Uterus (tissue), 4 donors: Measurements from ENCODE around the gene ODAM. TPM values are rescaled to one million over a fixed set of nuclear protein-coding genes. Genes with fewer than 3 reads are reported as not detected.
"Not testable (repeated sequence)": the region's sequence is repeated elsewhere in the genome, so short reads cannot be mapped to it uniquely, and the experiment has no call there.

Experiments
- DNase-seq, 2 donors: peaks; one replicate each; pipeline ENCODE4 v3.0.0-alpha.2; 2019 to 2020
- H3K27ac ChIP-seq, 2 donors: fragments of 200-600 bp; sonication (generic); 1 replicate in 1 of 2; 2 replicates in 1 of 2; pipeline ENCODE4 v1.5.1; 2016 to 2018
- H3K27me3 ChIP-seq, 2 donors: fragments of 200-600 bp; sonication (generic); one replicate each; pipeline ENCODE4 v1.5.1; 2018 to 2019; ENCODE audit warnings: control low read depth in 1 of 2
- H3K36me3 ChIP-seq, 2 donors: fragments of 200-600 bp; sonication (generic); one replicate each; pipeline ENCODE4 v1.5.1; 2019; ENCODE audit warnings: control low read depth in 1 of 2
- H3K4me1 ChIP-seq, 2 donors: fragments of 200-600 bp; sonication (generic); one replicate each; pipeline ENCODE4 v1.5.1; 2018 to 2019; ENCODE audit warnings: control low read depth in 1 of 2
- H3K4me3 ChIP-seq, 2 donors: fragments of 200-600 bp; sonication (generic); 1 replicate in 1 of 2; 2 replicates in 1 of 2; pipeline ENCODE4 v1.5.1; 2018 to 2019; ENCODE audit warnings: mild to moderate bottlenecking in 1 of 2
- H3K9me3 ChIP-seq, 2 donors: fragments of 200-600 bp; sonication (generic); one replicate each; pipeline ENCODE4 v1.5.1; 2019; ENCODE audit warnings: control low read depth in 1 of 2
- POLR2A ChIP-seq, 2 donors: fragments of 450-650 bp; IDR thresholded peaks; one replicate each; pipeline ENCODE4 v1.6.1; 2016; ENCODE audit warnings: antibody characterized with exemption in 2 of 2, mild to moderate bottlenecking in 1 of 2, moderate library complexity in 1 of 2
- intact Hi-C: fragments of 100-400 bp; cut with DNase I; formaldehyde crosslinking; loops from one replicate; pipeline ENCODE4 v1.15.1; 2023; ENCODE audit warnings: low total_unique reads
- total RNA-seq, 4 donors: library from RNA; depleted of rRNA in 3 of 4; stranded (reverse); fragments of >200 nt in 3 of 4; gene quantifications; one replicate each; pipeline versions ENCODE4 v1.1.0 to v1.2.4, GENCODE V29; 2014 to 2023
- TF ChIP-seq, protein P1 (sequence below), 4 experiments: fragments of 200-600 bp in 2 of 4; fragments of 450-650 bp in 2 of 4; sonication (generic) in 2 of 4; IDR thresholded peaks; one replicate each; pipeline ENCODE4 v1.5.1; 2016 to 2019; ENCODE audit warnings: antibody characterized with exemption in 4 of 4, mild to moderate bottlenecking in 2 of 4, moderate library complexity in 1 of 4
- donor health status: DM: yes; HTN: yes; CAD: no.

The ODAM gene
- total RNA-seq, 4 donors from 2014 or later, result 0.35 TPM; not detected in 3

DNA sequence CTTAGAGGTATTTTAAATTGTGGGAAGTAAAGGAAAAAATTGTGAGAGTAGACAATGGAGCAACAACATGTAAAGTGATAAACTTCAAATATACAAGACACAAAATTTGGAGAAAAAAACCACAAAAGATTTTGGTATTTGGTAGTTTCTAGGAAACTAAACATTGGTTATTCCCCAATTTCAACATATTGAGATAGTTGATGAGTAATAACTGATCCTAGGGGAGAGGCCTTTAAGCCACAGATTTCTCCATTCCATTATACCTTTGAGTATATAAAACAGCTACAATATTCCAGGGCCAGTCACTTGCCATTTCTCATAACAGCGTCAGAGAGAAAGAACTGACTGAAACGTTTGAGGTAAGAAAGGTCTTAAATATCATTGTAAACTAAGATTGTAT is 30.3 kb downstream of the ODAM start, which contains the start of gene FDCSP:
FDCSP (plus strand) TSS at position 301 of the 400 bp plus-strand sequence. CDS start 5,071 bp downstream, outside the sequence.
- Histone ChIP-seq H3K9me3 (no peaks in the 10 kb centered on the region), H3K4me3 (no peak within 1 kb of the TSS), H3K36me3 (no peaks in the 10 kb centered on the region), H3K4me1 (no peaks in the 10 kb centered on the region), H3K27ac (no peak within 1 kb of the TSS), H3K27me3 (no peaks in the 10 kb centered on the region)
- intact Hi-C loops, result no loop called here
- DNase-seq, result no peak
- no peak for TF ChIP-seq POLR2A (IDR thresholded peaks at IDR 0.05)
- TF ChIP-seq, protein P1, sequence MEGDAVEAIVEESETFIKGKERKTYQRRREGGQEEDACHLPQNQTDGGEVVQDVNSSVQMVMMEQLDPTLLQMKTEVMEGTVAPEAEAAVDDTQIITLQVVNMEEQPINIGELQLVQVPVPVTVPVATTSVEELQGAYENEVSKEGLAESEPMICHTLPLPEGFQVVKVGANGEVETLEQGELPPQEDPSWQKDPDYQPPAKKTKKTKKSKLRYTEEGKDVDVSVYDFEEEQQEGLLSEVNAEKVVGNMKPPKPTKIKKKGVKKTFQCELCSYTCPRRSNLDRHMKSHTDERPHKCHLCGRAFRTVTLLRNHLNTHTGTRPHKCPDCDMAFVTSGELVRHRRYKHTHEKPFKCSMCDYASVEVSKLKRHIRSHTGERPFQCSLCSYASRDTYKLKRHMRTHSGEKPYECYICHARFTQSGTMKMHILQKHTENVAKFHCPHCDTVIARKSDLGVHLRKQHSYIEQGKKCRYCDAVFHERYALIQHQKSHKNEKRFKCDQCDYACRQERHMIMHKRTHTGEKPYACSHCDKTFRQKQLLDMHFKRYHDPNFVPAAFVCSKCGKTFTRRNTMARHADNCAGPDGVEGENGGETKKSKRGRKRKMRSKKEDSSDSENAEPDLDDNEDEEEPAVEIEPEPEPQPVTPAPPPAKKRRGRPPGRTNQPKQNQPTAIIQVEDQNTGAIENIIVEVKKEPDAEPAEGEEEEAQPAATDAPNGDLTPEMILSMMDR (IDR thresholded peaks at IDR 0.05), result no peak

DNA sequence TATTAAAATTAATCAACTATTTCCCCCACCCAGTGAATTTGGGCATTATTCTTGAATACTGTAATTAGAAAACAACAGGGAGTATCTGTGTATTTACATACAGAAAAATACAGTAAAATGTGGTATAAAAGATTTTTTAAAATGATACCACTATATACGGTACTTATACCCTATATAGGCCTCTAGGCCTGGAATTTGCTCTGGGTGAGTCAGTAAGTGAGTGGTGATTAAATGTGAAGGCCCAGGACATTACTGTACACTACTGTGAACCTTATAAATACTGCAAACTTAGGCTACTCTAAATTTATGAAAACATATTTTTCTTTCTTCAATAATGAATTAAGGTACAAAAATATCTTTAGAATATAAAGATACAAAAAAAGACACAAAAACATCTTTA is 40.6 kb downstream of the ODAM start:
- Histone ChIP-seq H3K36me3 (no peaks in the 10 kb centered on the region), H3K27me3 (no peaks in the 10 kb centered on the region), H3K9me3 (no peaks in the 10 kb centered on the region), H3K4me1 (no peaks in the 10 kb centered on the region), H3K27ac (no peak overlapping the region), H3K4me3 (no peak overlapping the region)
- intact Hi-C loops, result no loop called here
- TF ChIP-seq POLR2A (IDR thresholded peaks at IDR 0.05), result no peak
- TF ChIP-seq, protein P1 (IDR thresholded peaks at IDR 0.05), result no peak
- DNase-seq, result no peak

DNA sequence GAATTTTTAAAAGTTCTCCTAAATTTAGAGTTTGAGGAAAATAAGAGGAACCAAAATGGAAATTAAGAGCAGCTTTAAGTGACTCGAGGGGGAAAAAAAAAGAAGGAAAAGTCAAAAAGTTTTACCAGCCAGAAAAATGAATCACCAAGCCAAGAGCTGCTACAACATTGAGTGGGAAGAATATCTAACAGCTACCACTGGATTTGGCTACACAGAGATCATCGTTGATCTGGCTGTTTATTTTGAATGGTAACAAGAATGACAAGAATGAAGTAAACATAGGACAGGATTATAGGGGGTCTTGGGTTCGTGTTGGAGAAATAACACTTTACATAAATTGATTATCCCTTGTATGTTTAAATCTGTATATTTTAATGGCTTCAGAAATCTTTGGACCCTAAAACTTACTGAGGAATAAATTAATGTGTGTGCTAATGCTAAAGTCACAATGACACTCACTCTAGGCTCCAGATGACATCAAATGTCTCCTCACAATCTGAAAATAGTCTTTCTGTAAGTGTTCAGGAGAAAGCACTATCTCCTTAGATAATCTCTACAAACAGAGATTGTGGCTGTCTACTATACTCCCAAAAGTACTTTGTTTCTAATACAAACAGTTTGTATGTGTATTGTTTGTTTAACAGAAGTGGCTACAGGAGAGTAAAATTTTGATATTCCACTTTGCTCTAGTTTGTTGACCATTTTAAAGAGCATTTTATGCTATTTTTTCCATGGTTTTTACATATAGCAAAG is 43.8 kb downstream of the ODAM start:
- DNase-seq, result no peak
- H3K36me3 ChIP-seq, result no peaks in the 10 kb centered on the region
- H3K4me1 ChIP-seq, result no peaks in the 10 kb centered on the region
- intact Hi-C loops, result no loop called here
- TF ChIP-seq, protein P1 (IDR thresholded peaks at IDR 0.05), result no peak
- no peak for TF ChIP-seq POLR2A (IDR thresholded peaks at IDR 0.05)
- H3K9me3 ChIP-seq, result no peaks in the 10 kb centered on the region
- H3K27me3 ChIP-seq, result no peaks in the 10 kb centered on the region
- H3K4me3 ChIP-seq, result no peak overlapping the region
- H3K27ac ChIP-seq, result no peak overlapping the region

DNA sequence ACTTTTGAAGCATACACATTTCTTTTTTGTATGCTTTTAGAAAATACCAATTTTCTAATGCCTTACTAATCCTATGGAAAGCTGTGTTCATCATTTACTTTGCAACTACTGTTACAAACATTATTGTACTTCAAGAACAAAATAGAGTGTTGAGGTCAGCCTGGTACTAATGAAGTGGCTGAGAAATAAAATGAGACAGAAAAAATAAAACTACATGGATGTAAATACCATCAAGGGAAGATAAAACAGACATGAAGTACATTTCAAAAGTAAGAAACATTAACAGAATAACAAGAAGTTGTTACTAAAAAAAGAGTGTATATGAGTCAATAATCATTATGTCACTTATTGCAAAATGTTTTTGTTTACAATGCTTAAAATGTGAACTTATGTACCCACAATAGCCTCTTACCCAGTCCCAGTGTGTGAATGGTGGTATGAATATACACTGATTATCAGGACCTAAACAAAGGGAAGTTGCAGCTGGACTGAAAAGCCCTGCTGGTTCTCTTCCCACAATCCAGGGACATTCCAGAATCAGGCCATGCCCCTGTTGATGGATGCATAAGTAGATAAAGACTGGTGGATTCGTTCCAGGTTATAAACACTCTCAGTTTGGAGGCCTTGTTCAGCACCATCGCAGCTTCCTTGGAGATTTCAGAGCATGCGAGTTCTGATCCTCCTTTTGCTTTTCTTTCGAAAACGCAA is 44.5 kb downstream of the ODAM start:
- TF ChIP-seq, protein P1 (IDR thresholded peaks at IDR 0.05), result no peak
- TF ChIP-seq POLR2A (IDR thresholded peaks at IDR 0.05), result no peak
- Histone ChIP-seq H3K9me3 (no peaks in the 10 kb centered on the region), H3K27me3 (no peaks in the 10 kb centered on the region), H3K4me3 (no peak overlapping the region), H3K36me3 (no peaks in the 10 kb centered on the region), H3K4me1 (no peaks in the 10 kb centered on the region), H3K27ac (no peak overlapping the region)
- no peak for DNase-seq
- intact Hi-C loops, result no loop called here

DNA sequence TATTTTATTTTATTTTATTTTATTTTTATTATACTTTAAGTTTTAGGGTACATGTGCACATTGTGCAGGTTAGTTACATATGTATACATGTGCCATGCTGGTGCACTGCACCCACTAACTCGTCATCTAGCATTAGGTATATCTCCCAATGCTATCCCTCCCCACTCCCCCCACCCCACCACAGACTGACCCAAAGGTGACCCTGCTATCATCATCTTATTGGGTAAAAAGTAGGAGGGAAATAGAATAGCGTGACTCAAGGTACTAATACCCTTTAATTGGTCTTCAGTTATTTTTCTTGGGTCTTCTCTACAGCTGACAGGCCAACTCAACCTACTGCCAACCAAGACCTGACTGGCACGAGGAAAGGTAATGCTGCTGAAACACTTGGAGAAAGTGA is 46.8 kb downstream of the ODAM start, which contains the start of gene CSN3:
CSN3 (plus strand) TSS at position 301 of the 400 bp plus-strand sequence. CDS start 2,223 bp downstream, outside the sequence.
- H3K27ac ChIP-seq, H3K36me3 ChIP-seq, H3K4me1 ChIP-seq, H3K9me3 ChIP-seq, intact Hi-C loops, DNase-seq, H3K4me3 ChIP-seq, H3K27me3 ChIP-seq: not testable (repeated sequence)
